Muscle of arm (tissue), 14 donors: ENCODE data around the gene PROP1. TPM values are rescaled to one million over a fixed set of nuclear protein-coding genes. Genes with fewer than 3 reads are reported as not detected.
"Not testable (repeated sequence)": the region's sequence is repeated elsewhere in the genome, so short reads cannot be mapped to it uniquely, and the experiment has no call there.

Experiments
- DNase-seq: peaks from one replicate; pipeline ENCODE4 v3.0.0-alpha.2; 2013
- long read RNA-seq, 11 donors: transcript quantifications; one replicate each; lab custom pipeline, GENCODE V29; 2026
- polyA plus RNA-seq, 12 donors: library from polyadenylated mRNA; unstranded; fragments of 120-200 nt; gene quantifications; one replicate each; pipeline ENCODE4 v1.2.1, GENCODE V29; 2013; ENCODE audit not compliant: insufficient read length in 12 of 12

Gene PROP1
- not detected for polyA plus RNA-seq
- long read RNA-seq, donor 1 = 0 reads
- long read RNA-seq, donor 2 = 0 reads
- long read RNA-seq, donor 3 = 0 reads
- long read RNA-seq, donor 4 = 0 reads
- long read RNA-seq, donor 5 = 0 reads
- long read RNA-seq, donor 6 = 0 reads
- long read RNA-seq, donor 7 = 0 reads
- long read RNA-seq, donor 8 = 0 reads
- long read RNA-seq, donor 9 = 0 reads
- long read RNA-seq, donor 10 = 0 reads
- long read RNA-seq, donor 11 = 0 reads

DNA sequence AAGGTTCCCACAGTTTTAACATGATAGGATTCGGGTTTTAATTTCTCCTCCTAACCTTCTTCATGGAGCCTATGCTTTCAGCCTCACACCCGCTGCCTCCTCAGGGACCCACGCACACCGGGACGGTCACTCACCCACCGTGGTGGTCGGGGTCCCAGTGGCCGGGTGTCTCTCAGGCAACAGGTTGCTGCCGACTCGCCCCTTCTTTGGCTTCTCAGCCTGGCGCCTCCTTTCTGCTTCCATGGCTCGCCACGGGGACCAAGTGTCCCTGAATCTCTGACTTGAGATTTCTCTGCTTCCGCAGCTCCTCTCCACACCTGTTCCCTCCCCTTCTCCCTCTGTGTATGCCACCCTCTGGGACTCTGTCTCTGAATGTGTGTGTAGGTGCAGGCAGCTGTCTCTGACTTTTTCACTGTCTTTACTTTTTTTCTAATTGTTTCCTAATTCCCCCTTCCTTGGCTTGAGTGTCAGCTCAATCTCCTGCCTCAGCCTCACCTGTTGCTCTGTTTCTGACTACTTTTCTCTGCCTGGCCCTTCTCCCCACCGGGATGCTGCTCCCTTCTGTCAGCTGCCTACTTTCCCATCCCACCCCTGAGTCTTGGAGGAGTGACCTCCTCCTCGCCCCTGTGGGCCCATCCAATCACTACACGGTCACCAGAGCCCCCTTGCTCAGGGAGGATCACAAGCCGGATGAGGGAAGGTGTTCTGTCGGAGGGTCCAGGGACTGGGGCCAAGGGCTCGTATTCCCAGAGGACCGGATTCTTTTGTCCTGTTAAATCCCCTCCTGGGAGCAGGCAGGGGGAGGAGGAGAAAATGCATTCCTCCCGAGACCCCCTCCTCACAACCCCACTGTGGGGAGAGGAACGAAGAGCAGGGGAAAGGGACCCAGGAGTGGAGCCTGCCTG is at the start of gene PROP1:
Gene PROP1, minus strand, starts transcription at position 552 of the 905 bp plus-strand sequence. Its CDS starts 309 bp downstream, at position 243.
- DNase-seq = no peak

- DNase-seq = not testable (repeated sequence)
Measured at GRCh38 chr5:178019379-178020030, 23.5 kb upstream of the PROP1 start.

GRCh38 chr5:178012758-178013157 is 16.7 kb upstream of the PROP1 start:
- not testable (repeated sequence) for DNase-seq

- DNase-seq = not testable (repeated sequence)
Measured at GRCh38 chr5:178011816-178012554, 15.9 kb upstream of the PROP1 start.

DNA sequence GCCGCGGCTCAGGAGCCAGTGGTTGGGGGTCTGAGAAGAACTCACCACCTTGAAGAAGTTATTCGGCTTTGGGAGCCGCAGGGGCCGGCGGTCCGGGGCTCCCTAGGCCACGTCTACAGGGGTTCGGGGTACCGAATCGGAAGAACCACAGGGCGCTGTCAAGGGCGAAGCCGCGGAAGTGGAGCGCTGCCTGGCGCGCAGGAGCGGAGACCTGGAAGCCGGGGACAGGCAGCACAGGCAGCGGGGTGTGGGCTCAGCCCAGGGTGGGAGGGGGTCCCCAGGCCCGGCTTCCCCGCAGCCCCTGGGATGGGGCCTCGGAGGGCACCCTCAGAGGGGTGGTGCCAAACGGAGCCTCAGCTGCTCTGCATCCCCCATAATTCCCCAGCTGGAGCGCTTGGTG is 11.2 kb upstream of the PROP1 start:
- not testable (repeated sequence) for DNase-seq

- not testable (repeated sequence) for DNase-seq
Measured at GRCh38 chr5:178006536-178007231, 10.6 kb upstream of the PROP1 start.

GRCh38 chr5:178006181-178006535 is 10.1 kb upstream of the PROP1 start:
- DNase-seq = not testable (repeated sequence)

- no peak for DNase-seq
Measured at GRCh38 chr5:177997846-177998245, 1.8 kb upstream of the PROP1 start.

GRCh38 chr5:177997319-177997670 is 1.3 kb upstream of the PROP1 start:
- no peak for DNase-seq

GRCh38 chr5:177996660-177997318 is 747 bp upstream of the PROP1 start:
- DNase-seq = no peak

- DNase-seq = no peak
Measured at GRCh38 chr5:177994561-177995190, 1.4 kb downstream of the PROP1 start.

- no peak for DNase-seq
Measured at GRCh38 chr5:177994063-177994462, 2.0 kb downstream of the PROP1 start.

- no peak for DNase-seq
Measured at GRCh38 chr5:177992466-177992865, 3.6 kb downstream of the PROP1 start.

GRCh38 chr5:177988989-177989625 is 6.9 kb downstream of the PROP1 start:
- no peak for DNase-seq

DNA sequence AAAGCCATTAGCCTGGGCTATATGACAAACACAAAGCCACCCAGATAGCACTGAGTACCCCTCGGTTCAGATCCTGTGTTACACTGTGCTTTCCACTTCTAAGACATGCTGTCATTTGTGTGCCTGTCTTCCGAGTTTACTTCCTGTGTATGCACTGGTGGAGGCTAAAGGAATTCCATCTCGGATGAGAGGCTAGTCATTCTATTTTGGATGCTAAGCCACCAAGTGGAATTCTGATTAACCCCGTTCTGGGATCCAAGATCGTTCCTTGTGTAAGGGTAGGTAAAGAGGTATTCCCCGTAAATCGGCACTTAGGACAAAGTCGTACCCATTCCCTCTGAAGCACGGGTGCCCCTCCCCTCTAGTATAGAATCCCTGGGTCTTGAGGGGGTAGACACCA is 8.7 kb downstream of the PROP1 start:
- DNase-seq = no peak

DNA sequence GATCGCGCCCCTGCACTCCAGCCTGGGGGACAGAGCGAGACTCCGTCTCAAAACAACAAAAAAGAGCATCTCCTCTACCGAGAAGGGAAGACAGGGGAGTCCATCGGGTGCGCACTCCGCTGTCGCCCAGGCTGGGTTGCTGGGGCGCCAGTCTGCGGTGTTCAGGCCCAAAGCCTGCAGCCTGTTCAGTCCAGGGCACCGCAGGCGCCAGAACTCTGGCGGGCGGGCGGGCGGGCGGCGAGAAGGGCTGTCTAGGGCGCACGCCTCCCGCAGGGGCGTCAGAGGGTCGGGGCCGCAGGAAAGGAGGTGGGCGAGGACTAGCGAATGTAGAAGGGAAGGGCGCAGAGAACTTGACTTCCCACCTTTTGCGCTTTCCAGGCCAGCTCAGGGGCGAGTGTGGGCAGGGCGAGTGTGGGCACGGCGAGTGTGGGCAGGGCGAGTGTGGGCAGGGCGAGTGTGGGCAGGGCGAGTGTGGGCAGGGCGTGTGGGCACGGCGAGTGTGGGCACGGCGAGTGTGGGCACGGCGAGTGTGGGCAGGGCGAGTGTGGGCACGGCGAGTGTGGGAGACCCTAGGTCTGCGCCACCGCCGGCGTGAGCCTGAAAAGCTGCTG is 10.5 kb downstream of the PROP1 start:
- no peak for DNase-seq

DNA sequence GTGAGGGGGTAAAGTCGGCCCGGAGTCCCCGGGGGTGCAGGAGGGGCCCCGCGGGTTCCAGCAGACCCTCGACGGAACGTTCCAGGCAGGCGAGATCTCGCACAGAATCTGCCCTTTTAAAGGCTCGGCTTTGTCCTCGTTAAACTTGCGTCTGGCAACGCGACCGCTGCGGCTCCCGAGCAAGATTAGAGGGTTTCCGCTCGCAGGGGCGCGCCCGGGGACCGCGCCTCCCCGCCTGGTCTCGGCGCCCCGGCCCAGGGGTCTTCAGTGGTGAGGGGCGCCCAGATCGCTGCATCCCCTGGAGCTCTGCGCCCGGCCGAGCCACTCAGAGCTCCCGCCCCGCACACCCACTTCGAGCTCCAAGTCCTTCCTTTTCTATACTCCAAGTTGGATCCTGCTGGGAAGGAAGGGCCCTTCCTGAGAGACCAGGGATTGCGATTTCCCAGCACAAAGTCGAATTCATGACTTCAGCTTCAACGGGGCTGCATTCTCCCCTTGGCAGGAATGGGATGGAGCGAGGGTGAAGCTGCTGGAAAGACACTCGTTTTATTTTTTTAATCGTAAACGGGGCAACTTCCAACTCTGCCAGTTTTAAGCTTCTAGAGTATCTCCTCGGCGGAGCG is 11.3 kb downstream of the PROP1 start:
- DNase-seq = no peak

GRCh38 chr5:177983763-177984583 is 12.1 kb downstream of the PROP1 start:
- DNase-seq = no peak
